ENCODE data around the gene CPEB4.

The CPEB4 gene

GRCh38 chr5:173887610-173888472, at the start of gene CPEB4:
TSS of gene CPEB4 (plus strand) at chr5:173888349. CDS start at chr5:173889734, 1,385 bp downstream.
- DNase-seq, result peak; percentile 98

- no peak for DNase-seq
These were observed 48.9 kb upstream of the CPEB4 start for GRCh38 chr5:173839117-173839713.

GRCh38 chr5:173840111-173840983, 47.8 kb upstream of the CPEB4 start:
- no peak for DNase-seq

- no peak for DNase-seq
These were observed 46.4 kb upstream of the CPEB4 start for GRCh38 chr5:173841710-173842109.

GRCh38 chr5:173843794-173844193, 44.4 kb upstream of the CPEB4 start:
- no peak for DNase-seq

- no peak for DNase-seq
These were observed 42.8 kb upstream of the CPEB4 start for GRCh38 chr5:173845321-173845720.

GRCh38 chr5:173846929-173847501, 41.1 kb upstream of the CPEB4 start:
- DNase-seq, result no peak

- DNase-seq, result no peak
These were observed 39.1 kb upstream of the CPEB4 start for GRCh38 chr5:173848986-173849596.

- no peak for DNase-seq
These were observed 38.2 kb upstream of the CPEB4 start for GRCh38 chr5:173849908-173850307.

GRCh38 chr5:173850659-173851058, 37.5 kb upstream of the CPEB4 start:
- no peak for DNase-seq

GRCh38 chr5:173851595-173852243, 36.4 kb upstream of the CPEB4 start:
- DNase-seq, result no peak

GRCh38 chr5:173852790-173853359, 35.3 kb upstream of the CPEB4 start:
- no peak for DNase-seq

GRCh38 chr5:173853370-173854131, 34.6 kb upstream of the CPEB4 start:
- DNase-seq, result peak; percentile 32

- no peak for DNase-seq
These were observed 32.8 kb upstream of the CPEB4 start for GRCh38 chr5:173855162-173855994.

- no peak for DNase-seq
These were observed 32.0 kb upstream of the CPEB4 start for GRCh38 chr5:173855995-173856656.

GRCh38 chr5:173857234-173857633, 30.9 kb upstream of the CPEB4 start:
- DNase-seq, result no peak

GRCh38 chr5:173858021-173858669, 30.0 kb upstream of the CPEB4 start:
- no peak for DNase-seq

- no peak for DNase-seq
These were observed 29.3 kb upstream of the CPEB4 start for GRCh38 chr5:173858670-173859407.
